ENCODE results near the gene SLC25A22. TPM values are rescaled to one million over a fixed set of nuclear protein-coding genes. Genes with fewer than 3 reads are reported as not detected.

SLC25A22 gene
- polyA plus RNA-seq, 1 of the 3 experiments (the other 2 are of a cell fraction), result 50.9 TPM

GRCh38 chr11:748007-748359 lies 50.1 kb downstream of the SLC25A22 start:
- no peaks in the 10 kb centered on the region for H3K9me2 ChIP-seq
- ChIA-PET CTCF (interaction anchor here (1.0 to 8.0 kb wide), 6 partner anchors 10 to 85 kb away, joined by 3 to 94 read pairs (median 16); no protein-coding TSS in a partner anchor), POLR2A (interaction anchor here (0.9 to 1.2 kb wide), 2 partner anchors 13 to 29 kb away, joined by 3 to 4 read pairs; partner anchors contain the start of gene GATD1)
- peaks cover 5% of the 10 kb centered on the region; the same call in 1 of the 2 replicates for H4K20me1 ChIP-seq (ENCODE audit: insufficient read depth)
- no peaks in the 10 kb centered on the region for H3F3A ChIP-seq (replicated peaks; ENCODE audit: insufficient read depth)
- peak overlapping the region in 1 of 2 experiments; percentile 15; a peak in 1 of 4 replicates for H3K27ac ChIP-seq (ENCODE audit: low read depth in 2 of 2, low read length in 1 of 2)
- peak overlapping the region; percentile 94 for H3K4me2 ChIP-seq
- H2AFZ ChIP-seq (ENCODE audit: low read depth), result peak overlapping the region; percentile 79; the same call in 1 of the 2 replicates
- H3K79me2 ChIP-seq (ENCODE audit: insufficient read depth), result peaks cover 54% of the 10 kb centered on the region
- H3K9ac ChIP-seq, result peak overlapping the region; percentile 81
- H3K4me3 ChIP-seq (ENCODE audit: low read depth in 2 of 2, low read length in 1 of 2), result peak overlapping the region; percentile 86 to 90
- H3K9me3 ChIP-seq, result no peaks in the 10 kb centered on the region
- H3K4me1 ChIP-seq (ENCODE audit: control insufficient read depth in 1 of 2, insufficient read depth in 2 of 2, low read depth in 1 of 2, low read length in 1 of 2), result peaks cover 0 to 16% of the 10 kb centered on the region in 2 experiments; a peak in 3 of 4 replicates
- peak; percentile 60 for DNase-seq
- no peaks in the 10 kb centered on the region for H3K27me3 ChIP-seq (ENCODE audit: insufficient read depth)
- H3K36me3 ChIP-seq (replicated peaks in 1 of 2; ENCODE audit: control insufficient read depth in 1 of 2, insufficient read depth in 2 of 2, low read length in 1 of 2), result no peaks in the 10 kb centered on the region
- WGBS (ENCODE audit: low lambda C conversion rate), result 0% methylated on average over 1 of the region's 18 CpGs
- TF ChIP-seq MAX (IDR thresholded peaks at IDR 0.05; ENCODE audit: low read depth), result peak; percentile 84
- peak; percentile 70 for TF ChIP-seq MXI1 (IDR thresholded peaks at IDR 0.05; ENCODE audit: low read depth, low read length)
- no peak for TF ChIP-seq CHD2 (IDR thresholded peaks at IDR 0.05; ENCODE audit: low read length, partially characterized antibody)

GRCh38 chr11:747158-748006 lies 50.7 kb downstream of the SLC25A22 start, which contains the start of gene TALDO1:
TALDO1 (plus strand) TSS chr11:747464; CDS start chr11:747482, 18 bp downstream.
- Histone ChIP-seq H3K27me3 (ENCODE audit: insufficient read depth) (no peaks in the 10 kb centered on the region), H3K9me3 (no peaks in the 10 kb centered on the region), H3K4me2 (peak within 1 kb of the TSS; percentile 94), H3K4me1 (ENCODE audit: control insufficient read depth in 1 of 2, insufficient read depth in 2 of 2, low read depth in 1 of 2, low read length in 1 of 2) (peaks cover 0 to 16% of the 10 kb centered on the region in 2 experiments; a peak in 3 of 4 replicates), H3K36me3 (replicated peaks in 1 of 2; ENCODE audit: control insufficient read depth in 1 of 2, insufficient read depth in 2 of 2, low read length in 1 of 2) (no peaks in the 10 kb centered on the region), H3K79me2 (ENCODE audit: insufficient read depth) (peaks cover 48% of the 10 kb centered on the region), H4K20me1 (ENCODE audit: insufficient read depth) (peaks cover 5% of the 10 kb centered on the region; the same call in 1 of the 2 replicates), H3K27ac (ENCODE audit: low read depth in 2 of 2, low read length in 1 of 2) (peak within 1 kb of the TSS; percentile 15 to 77; a peak in 2 of 4 replicates), H3K4me3 (ENCODE audit: low read depth in 2 of 2, low read length in 1 of 2) (peak within 1 kb of the TSS; percentile 86 to 90), H3K9ac (peak within 1 kb of the TSS; percentile 81), H3K9me2 (no peaks in the 10 kb centered on the region), H3F3A (replicated peaks; ENCODE audit: insufficient read depth) (no peaks in the 10 kb centered on the region), H2AFZ (ENCODE audit: low read depth) (peak within 1 kb of the TSS; percentile 89; the same call in 1 of the 2 replicates)
- CTCF ChIA-PET, result interaction anchor here (0.9 to 8.0 kb wide), 10 partner anchors 11 to 85 kb away, joined by 3 to 94 read pairs (median 4); partner anchors contain the start of gene GATD1
- WGBS (ENCODE audit: low lambda C conversion rate), result 2% methylated on average over 13 of the region's 112 CpGs
- peak; percentile 99 for DNase-seq
- POLR2A ChIA-PET, result interaction anchor here (1.0 to 1.2 kb wide), 2 partner anchors 16 to 30 kb away, joined by 3 to 4 read pairs; partner anchors contain the start of gene GATD1
- TF ChIP-seq ZBTB33 (IDR thresholded peaks at IDR 0.05; ENCODE audit: borderline replicate concordance, low read depth) (no peak), CHD2 (IDR thresholded peaks at IDR 0.05; ENCODE audit: low read length, partially characterized antibody) (no peak), PBX3 (IDR thresholded peaks at IDR 0.05) (no peak), ELF1 (IDR thresholded peaks at IDR 0.05) (no peak), FOXJ3 (CRISPR knock-in tag; IDR thresholded peaks at IDR 0.05) (no peak), FOXM1 (IDR thresholded peaks at IDR 0.05; ENCODE audit: low read depth) (no peak), CTCF (IDR thresholded peaks at IDR 0.05) (no peak; the same call in 1 of the 2 replicates), TCF12 (IDR thresholded peaks at IDR 0.05) (no peak), RAD21 (IDR thresholded peaks at IDR 0.05; ENCODE audit: low read length) (no peak), IRF3 (IDR thresholded peaks at IDR 0.05; ENCODE audit: low read depth, low read length) (no peak), RXRA (IDR thresholded peaks at IDR 0.05; ENCODE audit: borderline replicate concordance, low read depth) (no peak), USF1 (IDR thresholded peaks at IDR 0.05; ENCODE audit: borderline replicate concordance, low read depth) (no peak), MAX (IDR thresholded peaks at IDR 0.05; ENCODE audit: low read depth) (peak; percentile 67; the same call in 1 of the 2 replicates), POLR2AphosphoS5 (IDR thresholded peaks at IDR 0.05; ENCODE audit: low read depth, low read length) (no peak), TAF1 (IDR thresholded peaks at IDR 0.05; ENCODE audit: borderline replicate concordance, low read depth, low read length) (no peak), GABPA (IDR thresholded peaks at IDR 0.05; ENCODE audit: low read depth) (no peak)
